H9 (cell line): ENCODE results near the gene SLC4A7. TPM values are rescaled to one million over a fixed set of nuclear protein-coding genes. Genes with fewer than 3 reads are reported as not detected.

Experiments used
- DNase-seq: peaks from one replicate; pipeline ENCODE4 v3.0.0-alpha.2; 2017
- H2AFZ ChIP-seq: one replicate; pipeline ENCODE4 v1.6.1; 2013; ENCODE audit warnings: mild to moderate bottlenecking, low read length, control low read depth, moderate library complexity
- H2AK5ac ChIP-seq: 2 replicates; pipeline ENCODE4 v1.6.1; 2013; ENCODE audit warnings: low read length, control low read depth, mixed read lengths; ENCODE audit not compliant: insufficient read length
- H2BK120ac ChIP-seq: one replicate; pipeline ENCODE4 v1.6.1; 2013; ENCODE audit warnings: low read depth, mild to moderate bottlenecking, low read length, control low read depth, inconsistent platforms; ENCODE audit not compliant: poor library complexity, severe bottlenecking
- H2BK12ac ChIP-seq: 2 replicates; pipeline ENCODE4 v1.6.1; 2013; ENCODE audit warnings: low read length, control low read depth, mixed read lengths, low read depth; ENCODE audit not compliant: insufficient read length
- H2BK15ac ChIP-seq: 2 replicates; pipeline ENCODE4 v1.6.1; 2013; ENCODE audit warnings: low read depth, low read length, control low read depth
- H2BK20ac ChIP-seq: one replicate; pipeline ENCODE4 v1.6.1; 2013; ENCODE audit warnings: low read depth, mild to moderate bottlenecking, low read length, control low read depth, inconsistent platforms; ENCODE audit not compliant: poor library complexity, severe bottlenecking
- H2BK5ac ChIP-seq: 2 replicates; pipeline ENCODE4 v1.6.1; 2013; ENCODE audit warnings: low read length, control low read depth, mixed read lengths; ENCODE audit not compliant: insufficient read length
- H3K14ac ChIP-seq: 2 replicates; pipeline ENCODE4 v1.6.1; 2013; ENCODE audit warnings: low read length, control low read depth; ENCODE audit not compliant: insufficient read depth
- H3K18ac ChIP-seq: 2 replicates; pipeline ENCODE4 v1.6.1; 2013; ENCODE audit warnings: low read depth, mild to moderate bottlenecking, mixed read lengths, low read length, control low read depth; ENCODE audit not compliant: insufficient read length
- H3K23ac ChIP-seq: 2 replicates; pipeline ENCODE4 v1.6.1; 2013; ENCODE audit warnings: low read length, control low read depth, mixed read lengths, low read depth; ENCODE audit not compliant: insufficient read length
- H3K23me2 ChIP-seq: 2 replicates; pipeline ENCODE4 v1.6.1; 2013; ENCODE audit warnings: low read depth, mild to moderate bottlenecking, mixed read lengths, low read length, control low read depth; ENCODE audit not compliant: insufficient read length, poor library complexity, severe bottlenecking
- H3K27ac ChIP-seq: 2 replicates; pipeline ENCODE4 v1.5.1; 2013; ENCODE audit warnings: low read length, control low read depth, mixed read lengths, low read depth; ENCODE audit not compliant: insufficient read length
- H3K27me3 ChIP-seq: 2 replicates; pipeline ENCODE4 v1.6.1; 2013; ENCODE audit warnings: low read length, control low read depth, inconsistent platforms; ENCODE audit not compliant: insufficient read depth
- H3K4ac ChIP-seq: 2 replicates; pipeline ENCODE4 v1.6.1; 2013; ENCODE audit warnings: low read depth, mild to moderate bottlenecking, control low read depth, inconsistent platforms, low read length, moderate library complexity
- H3K4me1 ChIP-seq: 2 replicates; pipeline ENCODE4 v1.6.1; 2013; ENCODE audit warnings: low read length, control low read depth, inconsistent platforms; ENCODE audit not compliant: insufficient read depth
- H3K4me2 ChIP-seq: 2 replicates; pipeline ENCODE4 v1.6.1; 2013; ENCODE audit warnings: low read length, control low read depth, mixed read lengths; ENCODE audit not compliant: insufficient read length, insufficient read depth
- H3K56ac ChIP-seq: 2 replicates; pipeline ENCODE4 v1.6.1; 2013; ENCODE audit warnings: low read depth, mild to moderate bottlenecking, mixed read lengths, low read length, control low read depth; ENCODE audit not compliant: insufficient read length
- H3K79me1 ChIP-seq: 2 replicates; pipeline ENCODE4 v1.6.1; 2013; ENCODE audit warnings: low read depth, mild to moderate bottlenecking, moderate library complexity, low read length, control low read depth, inconsistent platforms; ENCODE audit not compliant: insufficient read depth, poor library complexity, severe bottlenecking
- H3K79me2 ChIP-seq: 2 replicates; pipeline ENCODE4 v1.6.1; 2013; ENCODE audit warnings: low read length, control low read depth, inconsistent platforms; ENCODE audit not compliant: insufficient read depth
- H3K9ac ChIP-seq: 2 replicates; pipeline ENCODE4 v1.6.1; 2013; ENCODE audit warnings: low read length, control low read depth, mixed read lengths; ENCODE audit not compliant: insufficient read length; ENCODE audit errors: extremely low read depth
- H3K9me3 ChIP-seq: one replicate; pipeline ENCODE4 v1.6.1; 2013; ENCODE audit warnings: low read depth, low read length, inconsistent platforms; ENCODE audit not compliant: control insufficient read depth
- H3T11ph ChIP-seq: one replicate; pipeline ENCODE4 v1.6.1; 2013; ENCODE audit warnings: mild to moderate bottlenecking, low read length, control low read depth, inconsistent platforms
- H4K20me1 ChIP-seq: one replicate; pipeline ENCODE4 v1.6.1; 2013; ENCODE audit not compliant: control insufficient read depth, insufficient read length, insufficient read depth
- H4K5ac ChIP-seq: 2 replicates; pipeline ENCODE4 v1.6.1; 2013; ENCODE audit warnings: low read depth, mild to moderate bottlenecking, mixed read lengths, low read length, control low read depth; ENCODE audit not compliant: insufficient read length
- H4K8ac ChIP-seq: replicated peaks from 2 replicates; pipeline ENCODE4 v1.6.1; 2013; ENCODE audit warnings: low read length, control low read depth, mixed read lengths, low read depth; ENCODE audit not compliant: insufficient read length
- H4K91ac ChIP-seq: 2 replicates; pipeline ENCODE4 v1.6.1; 2013; ENCODE audit warnings: low read depth, mild to moderate bottlenecking, moderate library complexity, mixed read lengths, low read length, control low read depth; ENCODE audit not compliant: insufficient read length
- H3K27ac Mint-ChIP-seq, 3 experiments: 2 replicates in 2 of 3; 3 replicates in 1 of 3; pipeline ENCODE4 v1.8.0; 2020 to 2021; ENCODE audit warnings: mixed read lengths in 3 of 3, mild to moderate bottlenecking in 1 of 3, moderate library complexity in 1 of 3
- H3K27me3 Mint-ChIP-seq: 2 replicates; pipeline ENCODE4 v1.8.0; 2021; ENCODE audit warnings: low read depth, mild to moderate bottlenecking, moderate library complexity, mixed read lengths
- H3K36me3 Mint-ChIP-seq, 3 experiments: 2 replicates in 2 of 3; 3 replicates in 1 of 3; pipeline ENCODE4 v1.8.0; 2020 to 2021; ENCODE audit warnings: low read depth in 3 of 3, mixed read lengths in 3 of 3; ENCODE audit not compliant: insufficient read depth in 1 of 3
- H3K4me1 Mint-ChIP-seq, 2 experiments: 2 replicates each; pipeline ENCODE4 v1.8.0; 2020; ENCODE audit warnings: mixed read lengths in 2 of 2
- H3K4me3 Mint-ChIP-seq, 2 experiments: 2 replicates in 1 of 2; 3 replicates in 1 of 2; pipeline ENCODE4 v1.8.0; 2020 to 2021; ENCODE audit warnings: mild to moderate bottlenecking in 2 of 2, mixed read lengths in 2 of 2, moderate library complexity in 1 of 2
- H3K9me3 Mint-ChIP-seq, 2 experiments: 2 replicates in 1 of 2; 3 replicates in 1 of 2; pipeline ENCODE4 v1.8.0; 2020; ENCODE audit warnings: mild to moderate bottlenecking in 2 of 2, mixed read lengths in 2 of 2, moderate library complexity in 1 of 2
- CTCF ChIP-seq: fragments of 200-600 bp; sonication (generic); conservative IDR thresholded peaks from 3 replicates; pipeline ENCODE4 v1.8.0; 2021; ENCODE audit warnings: antibody characterized with exemption, mild to moderate bottlenecking
- WGBS: extraction: QIAGEN DNeasy Blood & Tissue Kit; methylation state at CpG from one replicate; pipeline ENCODE4 v1.1.7; 2013; ENCODE audit warnings: missing lambda C conversion rate, low lambda C conversion rate, mixed read lengths; ENCODE audit not compliant: insufficient read length; ENCODE audit errors: extremely low coverage; 5-methylcytosine and 5-hydroxymethylcytosine counted together
- total RNA-seq: library from RNA; stranded (reverse); gene quantifications from 2 replicates; pipeline ENCODE4 v1.2.1, GENCODE V29; 2021

The SLC4A7 gene
- total RNA-seq, 1 experiment from 2014 or later, result 46.1 TPM

- Histone ChIP-seq H3K18ac (no peak overlapping the region), H3T11ph (no peak overlapping the region), H3K56ac (no peak overlapping the region), H2AFZ (no peak overlapping the region), H2BK5ac (no peak overlapping the region), H4K20me1 (no peaks in the 10 kb centered on the region), H2BK15ac (no peak overlapping the region), H3K9ac (no peak overlapping the region), H3K27ac (no peak overlapping the region), H3K79me2 (no peaks in the 10 kb centered on the region), H3K23me2 (no peaks in the 10 kb centered on the region), H3K14ac (no peak overlapping the region), H4K5ac (no peak overlapping the region), H3K23ac (no peak overlapping the region), H2AK5ac (no peak overlapping the region), H4K8ac (no peak overlapping the region), H2BK20ac (no peak overlapping the region), H3K4me2 (no peak overlapping the region), H3K27me3 (no peaks in the 10 kb centered on the region), H3K79me1 (no peaks in the 10 kb centered on the region), H3K9me3 (no peaks in the 10 kb centered on the region), H2BK120ac (no peak overlapping the region), H3K4me1 (peaks cover 8% of the 10 kb centered on the region), H3K4ac (no peak overlapping the region), H2BK12ac (no peak overlapping the region), H4K91ac (no peak overlapping the region)
- Mint-ChIP-seq H3K27ac (no peak overlapping the region), H3K4me3 (no peak overlapping the region), H3K27me3 (no peaks in the 10 kb centered on the region), H3K36me3 (no peaks in the 10 kb centered on the region), H3K4me1 (peaks cover 9 to 13% of the 10 kb centered on the region in 2 experiments), H3K9me3 (no peaks in the 10 kb centered on the region; a peak in 1 of 5 replicates)
- WGBS, result no CpG with 5 or more reads among the region's 3 CpGs
- no peak for DNase-seq
- TF ChIP-seq CTCF, result no peak
Measured at GRCh38 chr3:27501759-27502158, 17.6 kb upstream of the SLC4A7 start.
